K562 (cell line): ENCODE results near the gene HS3ST4. TPM values are rescaled to one million over a fixed set of nuclear protein-coding genes. Genes with fewer than 3 reads are reported as not detected.
A peak's percentile ranks its signal among the peaks of the same experiment; 100 is the strongest.

Source experiments
- CC2D1A ChIP-seq: fragments of 450-650 bp; IDR thresholded peaks from 2 replicates; pipeline ENCODE4 v1.6.1; 2017; ENCODE audit warnings: mild to moderate bottlenecking
- CREB1 ChIP-seq, 2 experiments: sonication (generic) in 1 of 2; formaldehyde crosslinking in 1 of 2; IDR thresholded peaks; 2 replicates each; pipeline versions ENCODE4 v1.6.1 to v1.8.0; 2012 to 2022; ENCODE audit warnings: inconsistent platforms in 1 of 2, mild to moderate bottlenecking in 1 of 2, missing genetic modification reagents in 1 of 2, moderate library complexity in 1 of 2
- DNMT1 ChIP-seq: fragments of 450-650 bp; IDR thresholded peaks from 2 replicates; pipeline ENCODE4 v1.6.1; 2016; ENCODE audit warnings: antibody characterized with exemption, mild to moderate bottlenecking
- FOXA3 ChIP-seq, 2 experiments: fragments of 450-650 bp in 1 of 2; sonication (generic) in 1 of 2; formaldehyde crosslinking; IDR thresholded peaks in 1 of 2; conservative IDR thresholded peaks in 1 of 2; 2 replicates each; pipeline versions ENCODE4 v1.4.0 to v1.8.0; 2020 to 2022; ENCODE audit warnings: mild to moderate bottlenecking in 2 of 2, missing genetic modification reagents in 1 of 2
- HEY1 ChIP-seq: fragments of 250-450 bp; sonication (Bioruptor Pico); IDR thresholded peaks from 2 replicates; pipeline ENCODE4 v1.5.0; 2020; ENCODE audit warnings: mild to moderate bottlenecking, moderate library complexity, borderline replicate concordance
- MXI1 ChIP-seq: IDR thresholded peaks from 2 replicates; pipeline ENCODE4 v1.6.1; 2011; ENCODE audit warnings: low read depth, mild to moderate bottlenecking, improper control_type of control experiment, low read length
- NEUROD1 ChIP-seq: fragments of 150-350 bp; IDR thresholded peaks from 2 replicates; pipeline ENCODE4 v1.6.1; 2014; ENCODE audit warnings: borderline replicate concordance, low read length, low read depth; ENCODE audit not compliant: partially characterized antibody
- NR3C1 ChIP-seq: sonication (generic); formaldehyde crosslinking; IDR thresholded peaks from 2 replicates; pipeline ENCODE4 v1.8.1; 2022; ENCODE audit warnings: missing genetic modification reagents
- PYGO2 ChIP-seq: fragments of 450-650 bp; IDR thresholded peaks from 2 replicates; pipeline ENCODE4 v1.6.1; 2016; ENCODE audit warnings: mild to moderate bottlenecking, missing genetic modification characterization, moderate library complexity, missing compliant biosample characterization
- SMARCA4 ChIP-seq: fragments of 450-650 bp; IDR thresholded peaks from 2 replicates; pipeline ENCODE4 v1.6.1; 2016
- USF1 ChIP-seq: sonication (generic); formaldehyde crosslinking; IDR thresholded peaks from 2 replicates; pipeline ENCODE4 v1.9.0; 2022; ENCODE audit warnings: mild to moderate bottlenecking, missing genetic modification reagents
- ZBTB34 ChIP-seq: fragments of 250-450 bp; sonication (Bioruptor Pico); IDR thresholded peaks from 2 replicates; pipeline ENCODE4 v1.8.0; 2021; ENCODE audit warnings: mild to moderate bottlenecking, moderate library complexity
- ZBTB43 ChIP-seq: sonication (generic); formaldehyde crosslinking; IDR thresholded peaks from 2 replicates; pipeline ENCODE4 v1.8.0; 2023; ENCODE audit warnings: mild to moderate bottlenecking, missing genetic modification reagents
- ZEB2 ChIP-seq: fragments of 450-650 bp; IDR thresholded peaks from 2 replicates; pipeline ENCODE4 v1.6.1; 2016
- ZNF561 ChIP-seq: fragments of 450-650 bp; formaldehyde crosslinking; conservative IDR thresholded peaks from 2 replicates; pipeline ENCODE4 v1.4.0; 2020; ENCODE audit warnings: mild to moderate bottlenecking, moderate library complexity
- polyA plus RNA-seq, 8 experiments: library from polyadenylated mRNA; depleted of rRNA in 4 of 8; stranded (reverse) in 5 of 8; unstranded in 3 of 8; fragments of >200 nt; fragmentation: Nextera tagmentation in 2 of 8; fragmentation: Illumina TruSeq in 1 of 8; extraction: Ambion mirVana in 2 of 8; extraction: Trizol in 1 of 8; gene quantifications; 2 replicates each; pipeline versions ENCODE4 v1.2.1 to v1.2.3, GENCODE V29; 2011 to 2014; ENCODE audit warnings: inconsistent platforms in 1 of 8, missing spikeins in 1 of 8
- total RNA-seq, 7 experiments: library from RNA; depleted of rRNA in 6 of 7; stranded (reverse); fragments of >200 nt in 6 of 7; fragmentation: Illumina TruSeq in 2 of 7; extraction: Trizol in 2 of 7; gene quantifications; 2 replicates each; pipeline versions ENCODE4 v1.2.1 to v1.2.3, GENCODE V29; 2011 to 2021; ENCODE audit warnings: low replicate concordance in 1 of 7
- TF ChIP-seq, protein P1 (sequence below): fragments of 250-450 bp; sonication (Bioruptor Pico); IDR thresholded peaks from 2 replicates; pipeline ENCODE4 v1.4.0; 2020
- TF ChIP-seq, protein P2 (sequence below): sonication (generic); IDR thresholded peaks from 2 replicates; pipeline ENCODE4 v1.6.1; 2016

The HS3ST4 gene
- total and polyA plus RNA-seq, 9 of the 15 experiments (the other 6 are each of a cell fraction or from before 2014, with no cell fraction given): not detected

GRCh38 chr16:25771812-25772568, 80.2 kb downstream of the HS3ST4 start (continued):
- TF ChIP-seq, protein P1, sequence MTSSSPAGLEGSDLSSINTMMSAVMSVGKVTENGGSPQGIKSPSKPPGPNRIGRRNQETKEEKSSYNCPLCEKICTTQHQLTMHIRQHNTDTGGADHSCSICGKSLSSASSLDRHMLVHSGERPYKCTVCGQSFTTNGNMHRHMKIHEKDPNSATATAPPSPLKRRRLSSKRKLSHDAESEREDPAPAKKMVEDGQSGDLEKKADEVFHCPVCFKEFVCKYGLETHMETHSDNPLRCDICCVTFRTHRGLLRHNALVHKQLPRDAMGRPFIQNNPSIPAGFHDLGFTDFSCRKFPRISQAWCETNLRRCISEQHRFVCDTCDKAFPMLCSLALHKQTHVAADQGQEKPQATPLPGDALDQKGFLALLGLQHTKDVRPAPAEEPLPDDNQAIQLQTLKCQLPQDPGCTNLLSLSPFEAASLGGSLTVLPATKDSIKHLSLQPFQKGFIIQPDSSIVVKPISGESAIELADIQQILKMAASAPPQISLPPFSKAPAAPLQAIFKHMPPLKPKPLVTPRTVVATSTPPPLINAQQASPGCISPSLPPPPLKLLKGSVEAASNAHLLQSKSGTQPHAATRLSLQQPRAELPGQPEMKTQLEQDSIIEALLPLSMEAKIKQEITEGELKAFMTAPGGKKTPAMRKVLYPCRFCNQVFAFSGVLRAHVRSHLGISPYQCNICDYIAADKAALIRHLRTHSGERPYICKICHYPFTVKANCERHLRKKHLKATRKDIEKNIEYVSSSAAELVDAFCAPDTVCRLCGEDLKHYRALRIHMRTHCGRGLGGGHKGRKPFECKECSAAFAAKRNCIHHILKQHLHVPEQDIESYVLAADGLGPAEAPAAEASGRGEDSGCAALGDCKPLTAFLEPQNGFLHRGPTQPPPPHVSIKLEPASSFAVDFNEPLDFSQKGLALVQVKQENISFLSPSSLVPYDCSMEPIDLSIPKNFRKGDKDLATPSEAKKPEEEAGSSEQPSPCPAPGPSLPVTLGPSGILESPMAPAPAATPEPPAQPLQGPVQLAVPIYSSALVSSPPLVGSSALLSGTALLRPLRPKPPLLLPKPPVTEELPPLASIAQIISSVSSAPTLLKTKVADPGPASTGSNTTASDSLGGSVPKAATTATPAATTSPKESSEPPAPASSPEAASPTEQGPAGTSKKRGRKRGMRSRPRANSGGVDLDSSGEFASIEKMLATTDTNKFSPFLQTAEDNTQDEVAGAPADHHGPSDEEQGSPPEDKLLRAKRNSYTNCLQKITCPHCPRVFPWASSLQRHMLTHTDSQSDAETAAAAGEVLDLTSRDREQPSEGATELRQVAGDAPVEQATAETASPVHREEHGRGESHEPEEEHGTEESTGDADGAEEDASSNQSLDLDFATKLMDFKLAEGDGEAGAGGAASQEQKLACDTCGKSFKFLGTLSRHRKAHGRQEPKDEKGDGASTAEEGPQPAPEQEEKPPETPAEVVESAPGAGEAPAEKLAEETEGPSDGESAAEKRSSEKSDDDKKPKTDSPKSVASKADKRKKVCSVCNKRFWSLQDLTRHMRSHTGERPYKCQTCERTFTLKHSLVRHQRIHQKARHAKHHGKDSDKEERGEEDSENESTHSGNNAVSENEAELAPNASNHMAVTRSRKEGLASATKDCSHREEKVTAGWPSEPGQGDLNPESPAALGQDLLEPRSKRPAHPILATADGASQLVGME (CRISPR knock-in tag): no peak
- TF ChIP-seq PYGO2 (tag) (peak; percentile 57; the same call in 1 of the 2 replicates), NEUROD1 (peak; percentile 54), USF1 (CRISPR knock-in tag) (no peak), MXI1 (peak; percentile 84), CC2D1A (peak; percentile 99), CREB1 (IDR thresholded peaks at IDR 0.05) (peak; percentile 60), CREB1 (CRISPR knock-in tag; IDR thresholded peaks at IDR 0.05) (no peak), ZNF561 (CRISPR knock-in tag) (no peak), NR3C1 (no peak), HEY1 (CRISPR knock-in tag) (0 out of 2 replicates have a peak, but pooled peaks have one; percentile 66), ZBTB43 (CRISPR knock-in tag) (no peak), DNMT1 (no peak), ZBTB34 (CRISPR knock-in tag) (0 out of 2 replicates have a peak, but pooled peaks have one; percentile 45), SMARCA4 (peak; percentile 99), FOXA3 (CRISPR knock-in tag; conservative IDR thresholded peaks at IDR 0.05 in 1 of 2, IDR thresholded peaks at IDR 0.05 in 1 of 2) (peak in 1 of 2 experiments; percentile 21; a peak in 1 of 4 replicates), ZEB2 (peak; percentile 80)
- TF ChIP-seq, protein P2, sequence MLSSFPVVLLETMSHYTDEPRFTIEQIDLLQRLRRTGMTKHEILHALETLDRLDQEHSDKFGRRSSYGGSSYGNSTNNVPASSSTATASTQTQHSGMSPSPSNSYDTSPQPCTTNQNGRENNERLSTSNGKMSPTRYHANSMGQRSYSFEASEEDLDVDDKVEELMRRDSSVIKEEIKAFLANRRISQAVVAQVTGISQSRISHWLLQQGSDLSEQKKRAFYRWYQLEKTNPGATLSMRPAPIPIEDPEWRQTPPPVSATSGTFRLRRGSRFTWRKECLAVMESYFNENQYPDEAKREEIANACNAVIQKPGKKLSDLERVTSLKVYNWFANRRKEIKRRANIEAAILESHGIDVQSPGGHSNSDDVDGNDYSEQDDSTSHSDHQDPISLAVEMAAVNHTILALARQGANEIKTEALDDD: no peak
